GM19372 (cell line): ENCODE data around the gene DCC.

Source experiments
- ATAC-seq: cut with Tn5 transposase; IDR thresholded peaks from one replicate; pipeline ENCODE4 v1.9.1; 2021; ENCODE audit warnings: mild to moderate bottlenecking, low read depth, moderate library complexity; ENCODE audit not compliant: unreplicated experiment

DCC gene

GRCh38 chr18:52670896-52671295 lies 330.9 kb downstream of the DCC start:
- ATAC-seq, result no peak

- no peak for ATAC-seq
These were observed 338.0 kb downstream of the DCC start for GRCh38 chr18:52678034-52678433.

- ATAC-seq, result no peak
These were observed 338.6 kb downstream of the DCC start for GRCh38 chr18:52678551-52678950.

- ATAC-seq, result no peak
These were observed 339.4 kb downstream of the DCC start for GRCh38 chr18:52679354-52679753.

GRCh38 chr18:52682260-52682659 lies 342.3 kb downstream of the DCC start:
- no peak for ATAC-seq

- no peak for ATAC-seq
These were observed 345.3 kb downstream of the DCC start for GRCh38 chr18:52685316-52685715.

GRCh38 chr18:52691841-52692240 lies 351.8 kb downstream of the DCC start:
- no peak for ATAC-seq

- ATAC-seq, result no peak
These were observed 354.8 kb downstream of the DCC start for GRCh38 chr18:52694804-52695203.

- no peak for ATAC-seq
These were observed 360.1 kb downstream of the DCC start for GRCh38 chr18:52700116-52700515.

- no peak for ATAC-seq
These were observed 360.8 kb downstream of the DCC start for GRCh38 chr18:52700816-52701215.

- no peak for ATAC-seq
These were observed 361.4 kb downstream of the DCC start for GRCh38 chr18:52701219-52701935.

GRCh38 chr18:52715421-52715820 lies 375.4 kb downstream of the DCC start:
- ATAC-seq, result no peak

- ATAC-seq, result no peak
These were observed 376.0 kb downstream of the DCC start for GRCh38 chr18:52715991-52716390.

GRCh38 chr18:52716973-52717372 lies 377.0 kb downstream of the DCC start:
- ATAC-seq, result no peak

- ATAC-seq, result no peak
These were observed 382.9 kb downstream of the DCC start for GRCh38 chr18:52722904-52723303.

GRCh38 chr18:52723550-52723970 lies 383.6 kb downstream of the DCC start:
- no peak for ATAC-seq

- no peak for ATAC-seq
These were observed 391.1 kb downstream of the DCC start for GRCh38 chr18:52730972-52731619.

- ATAC-seq, result no peak
These were observed 398.9 kb downstream of the DCC start for GRCh38 chr18:52738946-52739345.

GRCh38 chr18:52746986-52747385 lies 407.0 kb downstream of the DCC start:
- no peak for ATAC-seq

- ATAC-seq, result no peak
These were observed 407.9 kb downstream of the DCC start for GRCh38 chr18:52747869-52748268.

GRCh38 chr18:52748343-52748742 lies 408.3 kb downstream of the DCC start:
- ATAC-seq, result no peak

- ATAC-seq, result no peak
These were observed 409.5 kb downstream of the DCC start for GRCh38 chr18:52749542-52749941.
